ENCODE data around the gene ELOA2.
"Not testable (repeated sequence)": the region's sequence is repeated elsewhere in the genome, so short reads cannot be mapped to it uniquely, and the experiment has no call there.

The ELOA2 gene

GRCh38 chr18:47020757-47021156, 14.7 kb downstream of the ELOA2 start:
- DNase-seq (ENCODE audit: low read depth in 2 of 2): not testable (repeated sequence)

- DNase-seq (ENCODE audit: low read depth in 2 of 2): not testable (repeated sequence)
These were observed 15.6 kb downstream of the ELOA2 start for GRCh38 chr18:47019870-47020269.

All from activated CD4-positive, alpha-beta T cell treated with anti-CD3 and anti-CD28 coated beads for 24 hours (primary cell).